Measurements from ENCODE around the gene ADCY7. TPM values are rescaled to one million over a fixed set of nuclear protein-coding genes. Genes with fewer than 3 reads are reported as not detected.

The ADCY7 gene
- total and polyA plus RNA-seq, 9 of the 15 experiments (the other 6 are each of a cell fraction or from before 2014, with no cell fraction given): 2.3 to 108 (median 28.6) TPM

GRCh38 chr16:50244504-50245416 is 21.6 kb upstream of the ADCY7 start (continued):
- 0 out of 2 replicates have a peak, but pooled peaks have one; percentile 35 for TF ChIP-seq ZBTB40 (IDR thresholded peaks at IDR 0.05)
- TF ChIP-seq ZBTB40 (CRISPR knock-in tag; IDR thresholded peaks at IDR 0.05): no peak
- peak; percentile 44 for TF ChIP-seq KDM5B (IDR thresholded peaks at IDR 0.05; ENCODE audit: insufficient replicate concordance, low read depth, low read length)
- 0 out of 2 replicates have a peak, but pooled peaks have one; percentile 57 for TF ChIP-seq FOXP1 (CRISPR knock-in tag; IDR thresholded peaks at IDR 0.05)
- 0 out of 2 replicates have a peak, but pooled peaks have one; percentile 30 for TF ChIP-seq ZNF263 (CRISPR knock-in tag; IDR thresholded peaks at IDR 0.05; ENCODE audit: borderline replicate concordance)
- TF ChIP-seq ZBTB7A (IDR thresholded peaks at IDR 0.05; ENCODE audit: borderline replicate concordance, control insufficient read depth, low read depth, low read length): peak; percentile 85
- TF ChIP-seq MAZ (CRISPR knock-in tag; conservative IDR thresholded peaks at IDR 0.05 in 1 of 2, IDR thresholded peaks at IDR 0.05 in 1 of 2): no peak
- TF ChIP-seq ZNF175 (CRISPR knock-in tag; IDR thresholded peaks at IDR 0.05; ENCODE audit: low read depth): peak; percentile 71; the same call in 1 of the 2 replicates
- peak; percentile 40 for TF ChIP-seq RBM25 (IDR thresholded peaks at IDR 0.05; ENCODE audit: low read depth, low read length, severe bottlenecking)
- no peak for TF ChIP-seq CBFB (CRISPR knock-in tag; IDR thresholded peaks at IDR 0.05)
